K562 (cell line): ENCODE results near the gene CDC20. TPM values are rescaled to one million over a fixed set of nuclear protein-coding genes. Genes with fewer than 3 reads are reported as not detected.
A peak's percentile ranks its signal among the peaks of the same experiment; 100 is the strongest.

Experiments
- BCL6 ChIP-seq: fragments of 250-450 bp; sonication (Bioruptor Pico); IDR thresholded peaks from 2 replicates; pipeline ENCODE4 v1.4.0; 2020
- CCNT2 ChIP-seq: IDR thresholded peaks from 2 replicates; pipeline ENCODE4 v1.6.1; 2011; ENCODE audit warnings: borderline replicate concordance, low read depth, mild to moderate bottlenecking, moderate library complexity, mixed read lengths, low read length; ENCODE audit not compliant: insufficient read length; ENCODE audit errors: extremely low read depth
- FOXA1 ChIP-seq: fragments of 450-650 bp; IDR thresholded peaks from 2 replicates; pipeline ENCODE4 v1.6.1; 2016; ENCODE audit warnings: mild to moderate bottlenecking, borderline replicate concordance
- FUS ChIP-seq: fragments of 200-400 bp; formaldehyde crosslinking; optimal IDR thresholded peaks from 2 replicates; pipeline ENCODE3; 2017; ENCODE audit warnings: low read depth, low read length
- MAFG ChIP-seq: fragments of 450-650 bp; conservative IDR thresholded peaks from 2 replicates; pipeline ENCODE4 v1.6.1; 2016; ENCODE audit warnings: missing genetic modification characterization, missing compliant biosample characterization
- MAZ ChIP-seq, 2 experiments: fragments of 450-650 bp in 1 of 2; sonication (generic) in 1 of 2; formaldehyde crosslinking; IDR thresholded peaks in 1 of 2; conservative IDR thresholded peaks in 1 of 2; 2 replicates each; pipeline versions ENCODE4 v1.4.0 to v1.5.0; 2020; ENCODE audit warnings: mild to moderate bottlenecking in 1 of 2, missing genetic modification reagents in 1 of 2
- NCOA4 ChIP-seq: fragments of 450-650 bp; IDR thresholded peaks from 2 replicates; pipeline ENCODE4 v1.6.1; 2018; ENCODE audit warnings: mild to moderate bottlenecking; ENCODE audit not compliant: partially characterized antibody
- POLR2A ChIP-seq: fragments of 450-650 bp; conservative IDR thresholded peaks from 2 replicates; pipeline ENCODE4 v1.6.1; 2016
- RBM39 ChIP-seq: fragments of 200-400 bp; formaldehyde crosslinking; optimal IDR thresholded peaks from 2 replicates; pipeline ENCODE3; 2018; ENCODE audit warnings: low read depth, low read length
- TAF15 ChIP-seq: fragments of 200-400 bp; formaldehyde crosslinking; IDR thresholded peaks from 2 replicates; pipeline ENCODE4 v1.6.1; 2017; ENCODE audit warnings: mild to moderate bottlenecking, low read depth, low read length, moderate library complexity
- TEAD2 ChIP-seq: fragments of 450-650 bp; IDR thresholded peaks from 2 replicates; pipeline ENCODE4 v1.6.1; 2016; ENCODE audit warnings: missing genetic modification characterization, control low read depth, missing compliant biosample characterization
- polyA plus RNA-seq, 8 experiments: library from polyadenylated mRNA; depleted of rRNA in 4 of 8; stranded (reverse) in 5 of 8; unstranded in 3 of 8; fragments of >200 nt; fragmentation: Nextera tagmentation in 2 of 8; fragmentation: Illumina TruSeq in 1 of 8; extraction: Ambion mirVana in 2 of 8; extraction: Trizol in 1 of 8; gene quantifications; 2 replicates each; pipeline versions ENCODE4 v1.2.1 to v1.2.3, GENCODE V29; 2011 to 2014; ENCODE audit warnings: inconsistent platforms in 1 of 8, missing spikeins in 1 of 8
- total RNA-seq, 7 experiments: library from RNA; depleted of rRNA in 6 of 7; stranded (reverse); fragments of >200 nt in 6 of 7; fragmentation: Illumina TruSeq in 2 of 7; extraction: Trizol in 2 of 7; gene quantifications; 2 replicates each; pipeline versions ENCODE4 v1.2.1 to v1.2.3, GENCODE V29; 2011 to 2021; ENCODE audit warnings: low replicate concordance in 1 of 7
- TF ChIP-seq, protein P1 (sequence below): fragments of 250-450 bp; sonication (Bioruptor Pico); IDR thresholded peaks from 2 replicates; pipeline ENCODE4 v1.4.0; 2020; ENCODE audit warnings: mild to moderate bottlenecking, moderate library complexity, borderline replicate concordance
- TF ChIP-seq, protein P2 (sequence below): sonication (generic); formaldehyde crosslinking; IDR thresholded peaks from 2 replicates; pipeline ENCODE4 v1.8.0; 2022; ENCODE audit warnings: missing genetic modification reagents, mild to moderate bottlenecking, borderline replicate concordance
- TF ChIP-seq, protein P3 (sequence below): sonication (generic); formaldehyde crosslinking; IDR thresholded peaks from 2 replicates; pipeline ENCODE4 v1.8.1; 2022; ENCODE audit warnings: missing genetic modification reagents
- TF ChIP-seq, protein P4 (sequence below): fragments of 200-800 bp; sonication (Bioruptor generic); IDR thresholded peaks from 2 replicates; pipeline ENCODE4 v1.6.1; 2017; ENCODE audit warnings: missing genetic modification characterization, missing compliant biosample characterization
- TF ChIP-seq, protein P5 (sequence below): fragments of 450-650 bp; conservative IDR thresholded peaks from 2 replicates; pipeline ENCODE4 v1.6.1; 2016; ENCODE audit warnings: missing genetic modification characterization, low read depth, mild to moderate bottlenecking, control low read depth, missing compliant biosample characterization

Gene CDC20
- total and polyA plus RNA-seq, 9 of the 15 experiments (the other 6 are each of a cell fraction or from before 2014, with no cell fraction given): 45.2 to 224 (median 121) TPM

DNA sequence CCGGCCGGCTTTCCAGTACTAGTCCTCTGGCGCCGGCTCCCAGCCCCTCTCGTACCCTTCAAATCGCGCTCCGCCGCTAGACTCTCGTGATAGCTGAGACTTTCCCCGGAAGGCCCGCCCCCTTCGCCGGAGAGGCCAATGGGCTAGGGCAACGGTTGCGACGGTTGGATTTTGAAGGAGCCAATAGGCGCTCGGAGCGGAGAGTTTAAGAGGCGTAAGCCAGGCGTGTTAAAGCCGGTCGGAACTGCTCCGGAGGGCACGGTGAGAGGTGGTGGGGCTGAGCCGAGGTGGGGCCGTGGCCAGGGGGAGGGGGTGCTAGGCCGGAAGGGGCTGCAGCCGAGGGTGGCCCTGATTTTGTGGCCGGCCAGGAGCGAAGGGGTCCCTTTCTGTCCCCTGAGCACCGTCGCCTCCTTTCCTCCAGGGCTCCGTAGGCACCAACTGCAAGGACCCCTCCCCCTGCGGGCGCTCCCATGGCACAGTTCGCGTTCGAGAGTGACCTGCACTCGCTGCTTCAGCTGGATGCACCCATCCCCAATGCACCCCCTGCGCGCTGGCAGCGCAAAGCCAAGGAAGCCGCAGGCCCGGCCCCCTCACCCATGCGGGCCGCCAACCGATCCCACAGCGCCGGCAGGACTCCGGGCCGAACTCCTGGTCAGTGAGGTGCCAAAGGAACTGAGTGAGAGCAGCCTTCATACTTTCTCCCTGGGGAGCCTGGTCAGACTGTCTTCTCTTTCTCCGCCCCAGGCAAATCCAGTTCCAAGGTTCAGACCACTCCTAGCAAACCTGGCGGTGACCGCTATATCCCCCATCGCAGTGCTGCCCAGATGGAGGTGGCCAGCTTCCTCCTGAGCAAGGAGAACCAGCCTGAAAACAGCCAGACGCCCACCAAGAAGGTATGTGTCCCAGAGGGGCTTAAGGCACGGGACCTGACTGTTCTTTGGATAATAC is at the start of gene CDC20 (continued):
- TF ChIP-seq, protein P1, sequence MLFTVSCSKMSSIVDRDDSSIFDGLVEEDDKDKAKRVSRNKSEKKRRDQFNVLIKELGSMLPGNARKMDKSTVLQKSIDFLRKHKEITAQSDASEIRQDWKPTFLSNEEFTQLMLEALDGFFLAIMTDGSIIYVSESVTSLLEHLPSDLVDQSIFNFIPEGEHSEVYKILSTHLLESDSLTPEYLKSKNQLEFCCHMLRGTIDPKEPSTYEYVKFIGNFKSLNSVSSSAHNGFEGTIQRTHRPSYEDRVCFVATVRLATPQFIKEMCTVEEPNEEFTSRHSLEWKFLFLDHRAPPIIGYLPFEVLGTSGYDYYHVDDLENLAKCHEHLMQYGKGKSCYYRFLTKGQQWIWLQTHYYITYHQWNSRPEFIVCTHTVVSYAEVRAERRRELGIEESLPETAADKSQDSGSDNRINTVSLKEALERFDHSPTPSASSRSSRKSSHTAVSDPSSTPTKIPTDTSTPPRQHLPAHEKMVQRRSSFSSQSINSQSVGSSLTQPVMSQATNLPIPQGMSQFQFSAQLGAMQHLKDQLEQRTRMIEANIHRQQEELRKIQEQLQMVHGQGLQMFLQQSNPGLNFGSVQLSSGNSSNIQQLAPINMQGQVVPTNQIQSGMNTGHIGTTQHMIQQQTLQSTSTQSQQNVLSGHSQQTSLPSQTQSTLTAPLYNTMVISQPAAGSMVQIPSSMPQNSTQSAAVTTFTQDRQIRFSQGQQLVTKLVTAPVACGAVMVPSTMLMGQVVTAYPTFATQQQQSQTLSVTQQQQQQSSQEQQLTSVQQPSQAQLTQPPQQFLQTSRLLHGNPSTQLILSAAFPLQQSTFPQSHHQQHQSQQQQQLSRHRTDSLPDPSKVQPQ (CRISPR knock-in tag): no peak
- TF ChIP-seq BCL6 (CRISPR knock-in tag) (no peak), MAZ (CRISPR knock-in tag; conservative IDR thresholded peaks at IDR 0.05 in 1 of 2, IDR thresholded peaks at IDR 0.05 in 1 of 2) (peak; percentile 22 to 40; a peak in 3 of 4 replicates), FOXA1 (no peak), NCOA4 (no peak), MAFG (tag) (no peak), FUS (no peak), TEAD2 (tag) (no peak), CCNT2 (no peak), RBM39 (no peak), POLR2A (peak; percentile 90), TAF15 (no peak)
- TF ChIP-seq, protein P2, sequence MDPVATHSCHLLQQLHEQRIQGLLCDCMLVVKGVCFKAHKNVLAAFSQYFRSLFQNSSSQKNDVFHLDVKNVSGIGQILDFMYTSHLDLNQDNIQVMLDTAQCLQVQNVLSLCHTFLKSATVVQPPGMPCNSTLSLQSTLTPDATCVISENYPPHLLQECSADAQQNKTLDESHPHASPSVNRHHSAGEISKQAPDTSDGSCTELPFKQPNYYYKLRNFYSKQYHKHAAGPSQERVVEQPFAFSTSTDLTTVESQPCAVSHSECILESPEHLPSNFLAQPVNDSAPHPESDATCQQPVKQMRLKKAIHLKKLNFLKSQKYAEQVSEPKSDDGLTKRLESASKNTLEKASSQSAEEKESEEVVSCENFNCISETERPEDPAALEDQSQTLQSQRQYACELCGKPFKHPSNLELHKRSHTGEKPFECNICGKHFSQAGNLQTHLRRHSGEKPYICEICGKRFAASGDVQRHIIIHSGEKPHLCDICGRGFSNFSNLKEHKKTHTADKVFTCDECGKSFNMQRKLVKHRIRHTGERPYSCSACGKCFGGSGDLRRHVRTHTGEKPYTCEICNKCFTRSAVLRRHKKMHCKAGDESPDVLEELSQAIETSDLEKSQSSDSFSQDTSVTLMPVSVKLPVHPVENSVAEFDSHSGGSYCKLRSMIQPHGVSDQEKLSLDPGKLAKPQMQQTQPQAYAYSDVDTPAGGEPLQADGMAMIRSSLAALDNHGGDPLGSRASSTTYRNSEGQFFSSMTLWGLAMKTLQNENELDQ (CRISPR knock-in tag): no peak
- TF ChIP-seq, protein P3, sequence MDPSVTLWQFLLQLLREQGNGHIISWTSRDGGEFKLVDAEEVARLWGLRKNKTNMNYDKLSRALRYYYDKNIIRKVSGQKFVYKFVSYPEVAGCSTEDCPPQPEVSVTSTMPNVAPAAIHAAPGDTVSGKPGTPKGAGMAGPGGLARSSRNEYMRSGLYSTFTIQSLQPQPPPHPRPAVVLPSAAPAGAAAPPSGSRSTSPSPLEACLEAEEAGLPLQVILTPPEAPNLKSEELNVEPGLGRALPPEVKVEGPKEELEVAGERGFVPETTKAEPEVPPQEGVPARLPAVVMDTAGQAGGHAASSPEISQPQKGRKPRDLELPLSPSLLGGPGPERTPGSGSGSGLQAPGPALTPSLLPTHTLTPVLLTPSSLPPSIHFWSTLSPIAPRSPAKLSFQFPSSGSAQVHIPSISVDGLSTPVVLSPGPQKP (CRISPR knock-in tag): no peak
- TF ChIP-seq, protein P4, sequence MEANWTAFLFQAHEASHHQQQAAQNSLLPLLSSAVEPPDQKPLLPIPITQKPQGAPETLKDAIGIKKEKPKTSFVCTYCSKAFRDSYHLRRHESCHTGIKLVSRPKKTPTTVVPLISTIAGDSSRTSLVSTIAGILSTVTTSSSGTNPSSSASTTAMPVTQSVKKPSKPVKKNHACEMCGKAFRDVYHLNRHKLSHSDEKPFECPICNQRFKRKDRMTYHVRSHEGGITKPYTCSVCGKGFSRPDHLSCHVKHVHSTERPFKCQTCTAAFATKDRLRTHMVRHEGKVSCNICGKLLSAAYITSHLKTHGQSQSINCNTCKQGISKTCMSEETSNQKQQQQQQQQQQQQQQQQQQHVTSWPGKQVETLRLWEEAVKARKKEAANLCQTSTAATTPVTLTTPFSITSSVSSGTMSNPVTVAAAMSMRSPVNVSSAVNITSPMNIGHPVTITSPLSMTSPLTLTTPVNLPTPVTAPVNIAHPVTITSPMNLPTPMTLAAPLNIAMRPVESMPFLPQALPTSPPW: peak; percentile 71
- TF ChIP-seq, protein P5, sequence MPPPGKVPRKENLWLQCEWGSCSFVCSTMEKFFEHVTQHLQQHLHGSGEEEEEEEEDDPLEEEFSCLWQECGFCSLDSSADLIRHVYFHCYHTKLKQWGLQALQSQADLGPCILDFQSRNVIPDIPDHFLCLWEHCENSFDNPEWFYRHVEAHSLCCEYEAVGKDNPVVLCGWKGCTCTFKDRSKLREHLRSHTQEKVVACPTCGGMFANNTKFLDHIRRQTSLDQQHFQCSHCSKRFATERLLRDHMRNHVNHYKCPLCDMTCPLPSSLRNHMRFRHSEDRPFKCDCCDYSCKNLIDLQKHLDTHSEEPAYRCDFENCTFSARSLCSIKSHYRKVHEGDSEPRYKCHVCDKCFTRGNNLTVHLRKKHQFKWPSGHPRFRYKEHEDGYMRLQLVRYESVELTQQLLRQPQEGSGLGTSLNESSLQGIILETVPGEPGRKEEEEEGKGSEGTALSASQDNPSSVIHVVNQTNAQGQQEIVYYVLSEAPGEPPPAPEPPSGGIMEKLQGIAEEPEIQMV: no peak
